GM19025 (cell line): Measurements from ENCODE around the gene JPT1.
A peak's percentile ranks its signal among the peaks of the same experiment; 100 is the strongest.

Source experiments
- ATAC-seq: cut with Tn5 transposase; IDR thresholded peaks from one replicate; pipeline ENCODE4 v1.9.1; 2021; ENCODE audit warnings: mild to moderate bottlenecking, low read depth, moderate library complexity; ENCODE audit not compliant: unreplicated experiment

JPT1 gene

DNA sequence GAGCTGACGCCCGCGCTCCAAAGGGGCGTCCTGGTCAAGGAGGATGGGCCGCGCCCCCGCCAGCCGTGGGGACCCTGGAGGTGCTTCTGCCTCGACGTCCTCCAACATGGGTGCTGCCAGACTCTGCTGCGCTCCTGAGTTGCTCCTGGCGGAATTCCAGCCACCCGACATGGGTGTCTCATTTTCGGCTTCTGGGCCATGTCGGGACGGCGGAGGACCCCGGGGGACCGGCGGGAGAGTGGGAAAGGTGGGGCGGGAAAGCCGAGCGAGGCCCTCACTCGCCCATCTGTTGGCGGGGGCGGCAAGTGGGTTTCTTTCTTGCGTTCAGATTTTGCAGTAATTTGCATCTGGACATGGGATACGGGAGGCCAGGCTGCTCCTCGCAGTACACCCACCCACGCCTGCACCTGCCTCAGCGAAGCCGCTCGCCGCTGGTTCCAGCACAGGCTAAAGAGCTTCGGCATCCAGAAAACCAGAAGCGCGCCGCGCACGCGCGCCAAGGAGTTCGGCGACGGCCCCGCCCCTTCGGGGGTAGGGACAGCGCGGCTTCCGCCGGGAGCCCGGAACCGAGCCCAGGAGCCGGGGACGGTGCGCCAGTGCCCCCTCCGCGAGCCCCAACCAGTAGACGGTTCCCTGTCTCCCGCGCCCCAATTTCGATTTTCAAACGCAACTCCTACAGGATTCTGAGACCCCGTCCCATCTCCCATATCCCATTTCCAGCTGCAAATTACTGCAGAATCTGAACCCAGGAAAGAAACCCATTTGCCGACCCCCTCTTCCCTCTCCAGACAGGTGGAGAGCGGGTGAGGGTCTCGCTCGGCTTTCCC is 44.7 kb downstream of the JPT1 start, which contains the start of gene ARMC7:
Gene ARMC7 (plus strand): TSS at position 563 of the 827 bp plus-strand sequence. CDS start 320 bp downstream, outside the sequence.
- ATAC-seq, result peak; percentile 70

DNA sequence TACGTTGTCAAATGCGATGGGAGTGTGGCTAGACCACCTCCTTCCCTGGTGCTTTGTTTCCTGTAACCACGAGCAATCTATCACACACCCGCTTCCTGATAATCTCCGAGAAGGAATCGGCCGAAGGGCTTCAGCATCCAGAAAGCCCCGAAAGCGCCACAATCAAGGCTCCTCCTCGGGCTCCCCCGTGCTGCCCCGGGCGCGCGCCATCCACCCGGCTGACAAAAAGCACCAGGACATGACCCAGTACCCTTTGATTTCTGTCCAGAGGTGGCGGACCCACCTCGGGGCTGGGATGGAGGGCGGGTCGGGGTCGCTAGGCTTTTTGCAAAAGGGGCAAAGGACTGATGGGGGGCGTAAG is 45.3 kb downstream of the JPT1 start:
- no peak for ATAC-seq

DNA sequence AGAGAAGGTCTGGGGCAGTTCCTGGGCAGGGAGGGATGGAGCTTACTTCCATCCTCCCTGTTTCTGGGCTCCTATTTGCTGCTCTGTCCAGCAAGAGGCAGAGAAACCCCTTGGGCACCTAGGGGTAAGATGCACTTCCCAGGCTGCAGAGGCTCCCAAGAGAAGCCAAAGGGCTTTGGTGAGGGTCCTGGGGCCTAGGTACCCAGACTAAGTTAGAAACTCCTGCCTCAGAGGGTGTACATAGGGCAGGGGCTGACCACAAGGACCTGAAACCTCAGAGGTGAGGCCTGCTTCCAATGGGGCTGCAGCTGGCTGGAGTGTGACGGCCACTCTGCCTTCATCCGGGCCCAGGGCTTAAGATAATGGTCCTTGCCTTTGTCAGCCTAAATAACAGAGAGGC is 46.1 kb downstream of the JPT1 start:
- no peak for ATAC-seq

DNA sequence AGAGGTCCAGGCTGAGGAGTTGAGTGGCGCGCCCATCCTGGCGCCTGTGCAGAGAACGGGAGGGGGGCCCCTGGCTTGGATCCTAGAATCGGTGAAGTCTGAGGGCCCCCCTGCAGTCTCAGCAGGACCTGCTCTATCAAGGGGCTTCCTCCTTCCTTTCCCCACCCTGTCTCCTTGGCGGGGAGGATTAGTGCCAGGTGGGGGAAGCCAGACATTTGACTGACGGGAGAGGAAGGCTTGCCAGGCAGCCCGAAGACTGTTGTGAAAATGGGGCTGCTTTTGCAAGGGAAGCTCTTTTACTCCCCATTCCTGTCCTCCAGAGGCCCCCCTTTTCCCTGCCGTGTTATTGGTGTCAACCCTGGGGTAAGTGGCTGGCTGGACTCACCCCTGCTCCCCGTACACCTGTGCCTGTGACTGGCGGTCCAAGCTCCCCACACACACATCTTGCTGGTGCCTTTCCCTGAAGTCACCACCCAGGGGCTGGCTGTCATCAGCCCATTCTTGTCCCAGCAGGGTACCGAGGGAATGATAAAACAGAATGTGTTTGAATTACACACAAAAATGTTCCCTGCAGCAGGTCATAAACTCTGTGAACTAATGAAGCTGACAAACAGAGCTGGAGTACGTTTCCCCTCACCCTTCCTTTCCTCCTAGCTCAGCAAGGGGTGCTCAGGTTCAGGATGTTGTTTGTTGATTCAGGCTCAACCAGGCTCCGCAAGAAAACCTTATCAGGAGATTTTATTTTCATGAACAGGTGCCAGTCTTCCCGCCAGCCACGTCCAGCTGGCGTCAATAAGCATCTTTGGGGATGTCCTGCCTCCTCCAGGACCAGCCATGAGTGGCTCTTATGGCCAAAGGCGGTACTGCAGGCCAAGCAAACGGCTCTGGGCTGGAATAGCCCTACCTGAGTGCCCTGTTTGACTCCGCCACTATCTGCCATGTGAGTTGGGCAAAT is 48.9 kb downstream of the JPT1 start:
- no peak for ATAC-seq

DNA sequence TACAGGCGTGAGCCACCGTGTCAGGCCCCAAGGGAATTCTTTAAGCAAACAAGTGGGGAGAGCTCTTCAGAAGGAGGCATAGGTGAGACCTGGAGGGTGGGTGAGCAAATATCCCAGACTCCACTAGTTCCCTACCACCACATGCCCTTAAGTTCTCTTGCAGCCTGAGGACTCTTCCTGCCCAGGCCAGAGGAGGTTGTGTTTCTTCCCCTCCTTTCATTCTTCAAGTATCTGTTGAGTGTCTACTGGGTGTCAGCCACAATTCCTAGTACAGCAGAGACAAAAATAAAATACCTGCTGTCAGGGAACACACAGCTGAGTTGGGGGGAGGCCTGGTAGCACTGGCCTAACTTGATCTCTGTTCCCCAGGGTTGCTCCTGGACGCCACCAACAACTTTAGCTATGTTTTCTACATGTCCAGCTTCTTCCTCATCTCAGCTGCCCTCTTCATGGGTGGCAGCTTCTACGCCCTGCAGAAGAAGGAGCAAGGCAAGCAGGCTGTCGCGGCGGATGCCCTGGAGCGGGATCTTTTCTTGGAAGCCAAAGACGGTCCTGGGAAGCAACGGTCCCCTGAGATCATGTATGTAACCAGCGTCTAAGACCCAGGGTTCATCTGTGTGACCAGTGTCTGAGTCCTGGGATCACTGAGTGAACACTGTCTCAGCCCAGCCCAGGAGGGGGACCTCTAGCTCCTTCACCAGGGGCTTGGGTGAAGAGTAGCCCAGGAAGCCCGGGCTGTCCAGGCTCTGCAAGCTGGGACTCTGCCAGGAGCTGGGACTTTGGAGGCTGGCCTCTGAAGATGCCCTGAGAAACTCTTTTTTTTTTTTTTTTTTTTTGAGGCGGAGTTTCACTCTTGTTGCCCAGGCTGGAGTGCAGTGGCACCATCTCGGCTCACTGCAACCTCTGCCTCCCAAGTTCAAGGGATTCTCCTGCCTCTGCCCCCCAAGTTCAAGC is 50.4 kb downstream of the JPT1 start:
- no peak for ATAC-seq

DNA sequence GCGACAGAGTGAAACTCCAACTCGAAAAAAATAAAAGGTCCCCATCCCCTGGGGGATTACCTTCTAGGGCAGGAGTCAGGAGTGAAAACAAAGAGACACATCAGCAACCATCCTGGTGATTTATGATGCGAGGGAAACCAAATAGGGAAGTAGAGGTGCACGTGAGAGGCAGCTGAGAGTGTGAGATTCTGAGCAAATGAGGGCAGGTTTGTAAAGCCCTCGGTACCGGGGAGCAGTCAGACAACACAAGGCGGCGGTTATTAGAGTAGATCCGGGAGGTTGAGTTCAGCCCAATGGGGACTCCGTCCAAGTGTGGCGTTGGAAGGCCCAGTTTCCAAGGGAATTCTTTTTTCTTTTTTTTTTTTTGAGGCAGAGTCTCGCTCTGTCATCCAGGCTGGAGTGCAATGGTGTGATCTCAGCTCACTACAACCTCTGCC is 51.9 kb downstream of the JPT1 start:
- no peak for ATAC-seq

DNA sequence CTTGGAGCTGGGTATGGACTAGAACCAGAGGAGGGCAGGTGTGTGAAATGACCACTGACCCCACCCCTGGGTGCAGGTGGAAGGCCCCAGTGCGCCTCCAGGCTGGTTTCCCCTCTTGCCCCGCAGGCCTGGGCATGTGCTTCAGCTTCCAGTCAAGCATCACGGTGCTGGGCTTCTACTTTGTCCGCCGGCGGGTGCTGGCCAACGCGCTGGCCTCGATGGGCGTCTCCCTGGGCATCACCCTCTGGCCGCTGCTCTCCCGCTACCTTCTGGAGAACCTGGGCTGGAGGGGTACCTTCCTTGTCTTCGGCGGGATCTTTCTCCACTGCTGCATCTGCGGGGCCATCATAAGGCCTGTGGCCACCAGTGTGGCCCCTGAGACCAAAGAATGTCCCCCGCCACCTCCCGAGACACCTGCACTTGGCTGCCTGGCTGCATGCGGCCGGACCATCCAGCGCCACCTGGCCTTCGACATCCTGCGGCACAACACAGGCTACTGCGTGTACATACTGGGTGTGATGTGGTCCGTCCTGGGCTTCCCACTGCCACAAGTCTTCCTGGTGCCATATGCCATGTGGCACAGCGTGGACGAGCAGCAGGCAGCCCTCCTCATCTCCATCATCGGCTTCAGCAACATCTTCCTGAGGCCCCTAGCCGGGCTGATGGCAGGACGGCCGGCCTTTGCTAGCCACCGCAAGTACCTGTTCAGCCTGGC is 54.3 kb downstream of the JPT1 start:
- ATAC-seq, result no peak

DNA sequence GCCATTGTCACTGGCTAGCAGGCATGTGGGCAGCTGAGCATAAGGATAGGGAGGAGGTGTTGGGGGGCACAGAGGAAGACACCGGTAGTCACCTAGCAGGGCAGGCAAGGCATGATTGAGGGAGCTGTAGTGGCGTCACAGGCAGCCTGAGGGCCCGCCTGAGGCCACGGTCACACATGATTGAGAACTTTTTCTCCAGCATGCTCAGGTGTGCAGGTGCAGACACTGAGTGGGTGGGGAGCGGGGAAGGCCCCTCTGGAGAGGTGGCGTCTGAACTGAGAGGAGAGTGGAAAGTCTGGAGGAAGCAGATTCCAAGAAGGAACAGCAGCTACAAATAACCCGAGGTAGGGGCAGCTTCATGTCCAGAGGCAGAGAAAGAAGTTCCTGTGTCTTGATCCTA is 55.5 kb downstream of the JPT1 start:
- no peak for ATAC-seq

DNA sequence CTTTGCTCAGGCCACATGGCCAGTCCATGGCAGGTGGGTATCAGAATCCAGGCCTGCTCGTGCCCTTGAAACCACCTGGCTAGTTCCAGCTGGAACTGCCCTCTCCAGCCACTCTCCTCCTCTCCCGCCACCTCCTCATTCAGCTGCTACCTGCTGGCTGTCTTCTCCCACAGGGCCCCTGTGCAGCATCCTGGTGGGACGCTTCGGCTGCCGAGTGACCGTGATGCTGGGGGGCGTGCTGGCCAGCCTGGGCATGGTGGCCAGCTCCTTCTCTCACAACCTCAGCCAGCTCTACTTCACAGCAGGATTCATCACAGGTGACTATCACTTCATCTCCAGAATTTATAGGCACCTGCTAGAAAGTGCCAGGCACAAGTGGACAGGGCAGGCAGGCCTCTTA is 56.4 kb downstream of the JPT1 start:
- ATAC-seq, result no peak

DNA sequence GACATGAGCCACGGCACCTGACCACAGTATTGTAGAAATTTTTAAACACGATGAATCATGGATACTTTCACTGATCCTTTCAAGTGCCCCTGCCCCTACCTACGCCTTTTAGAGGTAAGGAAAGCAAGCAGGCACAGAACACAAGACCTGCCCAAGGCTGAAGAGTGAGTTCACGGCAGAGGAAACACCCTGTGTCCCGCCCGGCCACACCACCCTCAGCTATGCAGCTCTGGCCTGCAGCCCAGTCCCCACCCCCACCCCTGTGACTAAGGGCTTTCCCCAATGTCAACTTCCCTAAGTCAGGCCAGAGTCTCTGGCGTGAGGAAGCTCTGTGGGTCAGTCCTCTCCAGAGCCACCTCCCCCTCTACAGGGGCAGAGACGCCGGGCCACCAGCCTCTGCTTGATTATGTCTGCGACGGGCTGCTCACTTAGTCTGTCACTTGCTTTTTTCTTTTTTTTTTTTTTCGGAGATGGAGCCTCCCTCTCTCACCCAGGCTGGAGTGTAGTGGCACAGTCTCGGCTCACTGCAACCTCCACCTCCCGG is 58.2 kb downstream of the JPT1 start:
- no peak for ATAC-seq

DNA sequence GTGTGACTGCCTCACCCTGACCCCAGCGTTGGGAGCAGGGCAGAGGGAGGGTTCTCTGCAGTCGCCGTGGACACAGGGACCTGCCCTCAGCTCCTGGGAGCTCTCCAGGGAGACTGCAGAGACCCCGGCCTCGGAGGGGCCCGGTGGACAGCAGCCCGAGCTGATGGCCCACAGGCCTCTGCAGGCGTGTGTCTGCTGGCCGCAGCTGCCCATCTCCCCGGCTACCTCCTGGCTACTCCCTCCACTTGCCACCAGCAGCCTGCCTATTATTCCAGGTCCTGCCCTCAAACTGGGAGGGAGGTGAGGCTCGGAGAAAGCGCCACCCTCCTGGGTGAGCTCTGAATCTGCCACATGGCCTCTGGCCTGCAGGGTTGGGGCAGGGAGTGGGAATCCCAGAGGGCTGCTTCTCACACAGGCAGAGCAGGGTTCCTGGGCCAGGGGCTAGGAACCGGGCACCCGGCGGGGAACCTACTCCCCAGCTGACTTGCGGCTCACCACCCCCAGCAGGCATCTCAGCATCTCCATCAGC is 59.4 kb downstream of the JPT1 start:
- ATAC-seq, result no peak

DNA sequence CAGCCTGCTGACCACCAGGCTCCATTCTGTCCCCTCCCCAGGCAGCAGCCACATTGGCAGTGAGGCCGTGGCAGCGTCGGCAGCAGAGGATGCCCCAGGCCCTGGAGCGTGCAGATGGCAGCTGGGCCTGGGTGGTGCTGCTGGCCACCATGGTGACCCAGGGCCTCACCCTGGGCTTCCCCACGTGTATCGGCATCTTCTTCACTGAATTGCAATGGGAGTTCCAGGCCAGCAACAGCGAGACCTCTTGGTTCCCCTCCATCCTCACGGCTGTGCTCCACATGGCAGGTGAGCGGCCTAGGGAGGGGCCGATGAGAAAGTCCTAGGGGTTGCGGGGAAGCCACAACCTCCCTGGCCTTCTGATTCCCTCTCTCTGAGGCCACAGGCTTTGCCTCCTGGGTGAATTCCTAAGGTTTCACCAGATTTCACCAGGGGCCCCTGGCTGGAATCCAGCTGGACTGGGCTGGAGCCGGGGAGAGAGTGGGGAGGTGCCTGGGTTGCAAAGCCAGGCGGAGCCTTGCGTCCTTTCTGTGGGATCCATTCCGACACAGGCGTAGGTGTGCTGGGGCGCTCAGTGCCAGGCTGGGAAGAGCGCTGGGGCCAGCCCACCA is 60.7 kb downstream of the JPT1 start:
- no peak for ATAC-seq

DNA sequence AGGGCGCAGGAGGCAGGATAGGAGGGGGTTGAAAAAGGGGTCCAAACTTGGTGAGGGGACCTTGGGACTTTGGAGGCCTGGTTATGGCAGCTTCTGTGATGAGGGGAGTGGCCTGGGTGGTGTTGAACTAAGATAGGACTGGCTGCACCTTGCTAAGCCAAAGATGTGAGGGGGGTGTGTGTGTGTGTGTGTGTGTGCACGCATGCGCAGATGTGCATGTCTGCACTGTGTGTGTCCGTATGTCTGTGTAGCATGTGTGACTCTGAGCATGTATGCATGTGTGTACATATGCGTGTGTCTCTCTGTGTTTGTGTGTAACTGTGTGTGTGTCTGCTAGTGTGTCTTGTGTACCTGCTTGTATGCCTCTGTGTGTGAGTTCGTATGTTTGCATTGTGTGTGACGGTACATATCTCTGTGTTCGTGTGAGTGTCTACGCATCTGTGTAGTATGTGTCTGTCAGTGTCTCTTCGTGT is 62.4 kb downstream of the JPT1 start:
- ATAC-seq, result no peak

DNA sequence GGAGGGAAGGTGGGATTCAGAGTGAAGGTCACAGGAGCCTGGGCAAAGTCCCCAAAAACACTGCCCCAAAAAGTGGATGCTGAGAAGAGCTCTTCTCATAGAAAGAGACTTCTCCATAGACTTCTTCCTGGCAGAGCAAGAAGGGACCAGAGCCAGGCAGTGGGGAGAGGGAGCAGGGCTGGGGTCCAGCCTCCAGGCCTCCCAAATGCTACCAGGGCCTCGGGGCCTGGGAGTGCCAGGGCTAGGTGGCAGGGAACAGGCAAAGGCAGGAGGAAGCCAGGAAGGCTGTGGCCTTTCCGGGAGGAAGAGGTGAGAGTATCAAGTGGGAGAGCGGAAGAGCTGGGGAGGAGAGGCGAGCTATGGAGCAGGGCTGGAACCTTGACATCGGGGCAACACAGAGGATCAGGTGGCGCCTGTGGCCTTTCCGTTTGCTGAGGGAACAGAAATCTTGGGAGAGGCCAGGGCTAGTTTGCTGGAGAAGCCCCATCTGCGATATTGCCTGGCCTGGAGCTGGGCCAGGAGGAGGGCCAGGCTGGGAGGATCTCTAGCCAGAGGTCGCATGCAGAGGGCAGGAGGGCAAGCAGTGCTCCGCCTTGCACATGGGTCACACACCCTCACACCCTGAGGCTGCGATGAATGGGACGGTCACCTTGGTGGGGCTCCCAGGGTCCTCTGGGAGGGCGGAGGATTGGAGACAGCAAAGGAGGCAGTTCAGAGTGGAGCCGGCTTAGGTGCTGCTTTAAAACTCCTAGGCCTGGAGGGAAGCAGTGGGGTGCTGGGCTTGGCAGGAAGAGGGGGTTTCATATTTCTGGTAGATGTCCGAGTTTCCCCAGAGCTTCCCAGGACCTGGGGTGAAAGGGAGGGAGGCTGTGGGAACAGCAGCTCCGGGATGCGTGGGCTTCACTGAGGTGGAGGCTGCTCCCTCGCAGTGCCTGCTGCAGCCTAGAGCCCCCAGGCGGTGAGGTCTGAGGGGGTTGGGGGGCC is 63.1 kb downstream of the JPT1 start:
- ATAC-seq, result no peak

DNA sequence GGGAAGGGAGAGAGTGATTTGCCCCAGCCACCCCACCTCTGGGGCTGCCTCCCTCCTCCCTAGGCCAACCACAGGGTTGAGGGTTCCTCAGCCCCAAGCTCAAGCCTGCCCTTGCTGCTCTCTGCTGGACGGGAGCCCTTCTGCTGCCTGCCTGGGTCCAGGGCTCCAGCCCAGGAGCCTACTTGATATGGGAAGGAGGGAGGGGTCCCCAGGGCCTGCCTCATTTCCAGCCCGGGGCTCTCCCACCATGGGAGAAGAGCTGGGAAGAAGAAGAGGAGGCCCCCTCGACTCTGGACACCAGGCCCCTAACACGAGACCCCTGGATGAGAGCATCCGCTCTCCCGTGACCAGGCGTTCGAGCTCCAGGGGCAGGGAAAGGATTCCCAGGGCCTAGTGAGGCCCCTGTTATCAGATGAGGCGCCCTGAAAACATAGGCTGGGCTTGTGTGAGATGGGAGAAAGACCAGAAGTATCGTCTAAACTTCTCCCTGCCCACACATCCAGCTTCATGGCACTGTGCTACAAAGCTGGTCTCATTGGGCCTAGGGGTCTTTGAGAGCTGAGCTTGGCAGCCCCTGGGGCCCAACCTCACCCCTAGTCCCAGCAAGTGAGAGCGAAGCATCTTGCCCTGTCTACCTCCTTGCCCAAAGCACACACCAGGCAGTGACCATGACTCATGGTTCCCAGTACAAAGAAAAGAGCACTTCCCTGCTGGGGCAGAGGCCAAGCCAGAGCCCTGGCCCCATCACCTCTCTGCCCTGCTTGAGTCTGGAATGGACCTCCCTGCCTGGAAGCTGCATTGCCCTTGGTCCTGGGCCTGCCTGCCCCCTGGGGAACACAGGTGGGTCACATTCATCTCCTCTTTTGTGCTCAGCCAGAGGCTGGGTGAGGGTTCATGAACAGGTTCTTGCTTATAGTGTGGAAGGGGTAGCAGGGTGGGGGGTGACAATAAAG is 65.6 kb downstream of the JPT1 start:
- ATAC-seq, result no peak
